GM18511 (cell line): ENCODE measurements around the gene PRKG1.

Source experiments
- ATAC-seq: cut with Tn5 transposase; IDR thresholded peaks from one replicate; pipeline ENCODE4 v1.9.1; 2021; ENCODE audit warnings: mild to moderate bottlenecking, moderate library complexity; ENCODE audit not compliant: unreplicated experiment

Gene PRKG1

DNA sequence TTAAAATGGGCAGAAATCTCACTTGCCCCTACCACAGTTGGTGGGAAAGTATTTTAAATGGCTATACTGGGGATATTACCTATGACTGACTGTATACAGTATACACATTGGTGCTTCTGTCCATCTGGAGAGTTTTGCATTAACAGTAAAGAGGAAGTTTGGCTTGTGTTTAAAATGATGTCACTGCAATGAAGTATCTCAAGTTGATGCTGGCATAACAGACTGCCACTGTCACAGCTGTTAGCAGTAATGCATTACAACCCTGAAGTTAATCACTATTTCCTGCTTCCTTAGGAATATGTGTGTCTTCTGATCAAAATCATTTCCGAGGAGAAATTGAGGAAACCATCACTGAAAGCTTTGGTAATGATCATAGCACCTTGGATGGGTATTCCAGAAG lies 1241.7 kb downstream of the PRKG1 start:
- ATAC-seq, result no peak

- no peak for ATAC-seq
These were observed 1242.2 kb downstream of the PRKG1 start for GRCh38 chr10:52316500-52316899.

GRCh38 chr10:52318136-52318701 lies 1243.9 kb downstream of the PRKG1 start:
- no peak for ATAC-seq

GRCh38 chr10:52318822-52319464 lies 1244.7 kb downstream of the PRKG1 start:
- no peak for ATAC-seq

- ATAC-seq, result no peak
These were observed 1245.6 kb downstream of the PRKG1 start for GRCh38 chr10:52319926-52320325.

DNA sequence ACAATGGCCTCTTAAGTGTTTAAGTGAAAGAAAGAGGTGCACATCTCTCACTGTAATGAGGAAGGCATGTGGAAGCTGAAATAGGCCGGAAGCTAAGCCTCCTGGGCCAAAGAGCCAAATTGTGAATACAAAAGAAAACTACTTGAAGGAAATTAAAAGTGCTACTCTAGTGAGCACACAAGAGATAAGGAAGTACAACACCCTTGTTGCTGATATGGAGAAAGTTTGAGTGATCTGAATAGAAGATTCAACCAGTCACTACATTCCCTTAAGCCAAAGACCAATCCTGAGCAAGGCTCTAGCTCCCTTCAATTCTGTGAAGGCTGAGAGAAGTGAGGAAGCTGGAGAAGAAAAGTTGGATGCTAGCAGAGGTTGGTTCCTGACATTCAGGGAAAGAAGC lies 1248.0 kb downstream of the PRKG1 start:
- ATAC-seq, result no peak

DNA sequence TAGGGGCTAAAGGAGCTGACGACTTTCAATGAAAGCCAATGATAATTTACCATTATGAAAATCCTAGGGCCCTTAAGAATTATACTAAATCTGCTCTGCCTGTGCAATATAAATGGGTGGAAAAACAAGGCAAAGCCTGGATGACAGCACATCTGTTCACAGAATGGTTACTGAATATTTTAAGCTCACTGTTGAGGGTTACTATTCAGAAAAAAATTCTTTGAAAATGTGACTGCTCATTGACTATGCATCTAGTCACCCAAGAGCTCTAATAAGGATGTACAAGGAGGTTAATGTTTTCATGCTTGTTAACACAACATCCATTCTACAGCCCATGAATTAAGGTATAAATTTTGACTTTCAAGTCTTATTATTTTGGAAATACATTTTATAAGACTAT lies 1248.6 kb downstream of the PRKG1 start:
- no peak for ATAC-seq

- no peak for ATAC-seq
These were observed 1252.1 kb downstream of the PRKG1 start for GRCh38 chr10:52326382-52326781.

GRCh38 chr10:52331638-52332364 lies 1257.5 kb downstream of the PRKG1 start:
- ATAC-seq, result no peak

DNA sequence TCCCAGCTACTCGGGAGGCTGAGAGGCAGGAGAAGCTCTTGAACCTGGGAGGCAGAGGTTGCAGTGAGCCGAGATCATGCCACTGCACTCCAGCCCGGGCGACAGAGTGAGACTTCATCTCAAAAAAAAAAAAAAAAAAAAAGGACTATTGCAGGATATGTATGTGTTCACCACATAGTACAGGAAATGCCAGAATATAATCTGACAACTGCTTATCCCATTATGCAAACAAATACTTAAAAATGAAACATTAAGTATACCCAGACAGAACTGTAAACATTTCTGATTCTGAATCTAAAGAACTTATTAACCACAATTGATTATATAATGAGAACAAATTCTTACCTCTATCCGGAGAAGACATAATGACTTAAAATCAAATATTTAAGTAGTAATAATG lies 1258.5 kb downstream of the PRKG1 start:
- no peak for ATAC-seq

- ATAC-seq, result no peak
These were observed 1260.3 kb downstream of the PRKG1 start for GRCh38 chr10:52334595-52334994.

DNA sequence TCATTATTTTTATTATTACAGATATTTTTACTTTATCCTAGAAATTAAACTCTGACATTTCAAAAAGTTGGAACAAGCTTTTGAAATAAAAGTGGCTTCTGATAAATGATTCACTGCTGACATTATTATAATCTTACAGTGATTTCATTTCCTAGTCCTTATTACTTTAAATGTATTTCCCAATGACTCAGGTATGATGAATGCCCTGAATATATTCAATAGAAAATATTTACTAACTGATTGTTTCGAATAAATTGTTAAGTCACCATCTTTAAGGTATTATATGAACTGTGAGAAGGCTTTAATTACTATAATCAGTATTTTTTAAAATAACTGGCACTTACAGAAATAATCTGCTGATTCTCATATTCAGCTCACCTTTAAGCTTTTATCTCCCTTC lies 1261.4 kb downstream of the PRKG1 start:
- no peak for ATAC-seq

DNA sequence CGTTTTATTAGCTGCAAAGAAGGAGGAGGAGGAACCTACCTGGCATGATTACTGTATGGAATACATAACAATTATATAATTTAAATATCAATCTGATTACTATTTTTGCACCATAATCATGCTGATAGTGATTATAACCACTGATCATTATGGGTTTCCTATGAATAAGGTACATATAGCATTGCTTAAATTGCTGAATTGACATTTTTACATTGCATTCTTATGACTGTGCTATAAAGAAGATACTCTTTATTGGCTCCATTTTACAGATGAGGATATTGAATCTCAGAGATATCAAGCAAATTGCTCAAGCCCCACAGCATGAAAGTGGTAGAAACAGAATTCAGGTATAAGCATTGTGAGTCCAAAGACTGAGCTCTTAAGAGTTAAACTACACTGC lies 1262.9 kb downstream of the PRKG1 start:
- ATAC-seq, result no peak

GRCh38 chr10:52343439-52343838 lies 1269.2 kb downstream of the PRKG1 start:
- no peak for ATAC-seq

DNA sequence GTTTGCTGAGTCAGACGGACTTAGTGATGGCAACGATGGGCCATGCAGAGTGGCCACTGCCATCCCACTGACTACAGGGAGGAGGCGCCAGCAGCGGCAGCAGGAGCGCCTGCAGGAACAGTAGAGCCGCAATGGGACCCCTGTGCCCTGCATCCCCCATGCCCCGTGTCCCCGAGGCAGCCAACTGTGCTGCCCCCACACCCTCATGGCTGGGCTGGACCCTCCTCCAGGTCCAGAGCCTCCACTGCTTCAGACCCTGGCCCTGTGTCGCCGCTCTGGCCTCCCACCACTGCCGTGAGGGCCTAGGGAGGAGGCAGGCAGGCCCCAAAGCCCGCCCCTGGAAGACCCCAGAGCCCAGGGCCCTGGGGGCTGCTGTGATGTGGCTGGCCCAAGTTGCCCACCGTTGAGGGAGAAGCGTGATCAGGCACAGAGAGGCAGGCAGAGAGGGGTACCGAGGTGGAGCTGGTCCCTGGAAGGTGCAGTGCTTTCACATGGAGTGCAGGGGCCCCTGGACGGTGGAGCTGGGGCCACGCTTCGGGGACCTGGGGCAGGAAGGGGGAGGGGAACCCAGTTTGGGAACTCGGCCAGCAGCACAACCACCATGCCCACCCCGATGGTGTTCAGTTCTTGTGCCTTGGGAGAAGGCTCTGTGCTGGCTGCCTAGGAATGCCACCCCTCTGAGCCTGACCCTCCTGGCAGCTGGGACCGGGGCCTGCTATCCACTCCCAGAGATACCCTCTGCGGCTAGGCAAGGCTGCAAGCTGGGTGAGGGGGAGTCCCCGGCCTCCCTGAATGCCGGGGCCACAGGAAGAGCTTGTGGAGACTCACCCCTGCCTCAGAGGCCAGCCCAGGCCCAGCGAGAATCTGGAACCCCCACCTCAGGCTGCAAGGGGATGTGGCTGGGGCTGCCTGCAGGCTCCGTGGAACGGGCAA lies 1272.4 kb downstream of the PRKG1 start:
- no peak for ATAC-seq

- ATAC-seq, result no peak
These were observed 1273.0 kb downstream of the PRKG1 start for GRCh38 chr10:52347327-52347667.
